Measurements from ENCODE around the gene EIPR1.

EIPR1 gene

GRCh38 chr2:3282056-3282998 is 95.3 kb downstream of the EIPR1 start:
- Histone ChIP-seq H3K4me3 (ENCODE audit: low read depth, low read length) (no peak overlapping the region), H3K27me3 (ENCODE audit: insufficient read depth, low read depth, severe bottlenecking) (no peaks in the 10 kb centered on the region), H3K27ac (no peak overlapping the region), H3K9me3 (ENCODE audit: severe bottlenecking) (no peaks in the 10 kb centered on the region), H3K36me3 (0 out of 2 replicates have a peak, but pooled peaks cover 2% of the 10 kb centered on the region)
- no peak for TF ChIP-seq CTCF (IDR thresholded peaks at IDR 0.05; ENCODE audit: low read depth, low read length)
- DNase-seq: no peak

GRCh38 chr2:3280683-3281520 is 96.7 kb downstream of the EIPR1 start:
- Histone ChIP-seq H3K27me3 (ENCODE audit: insufficient read depth, low read depth, severe bottlenecking) (no peaks in the 10 kb centered on the region), H3K9me3 (ENCODE audit: severe bottlenecking) (no peaks in the 10 kb centered on the region), H3K4me3 (ENCODE audit: low read depth, low read length) (no peak overlapping the region), H3K27ac (no peak overlapping the region), H3K36me3 (0 out of 2 replicates have a peak, but pooled peaks cover 2% of the 10 kb centered on the region)
- no peak for TF ChIP-seq CTCF (IDR thresholded peaks at IDR 0.05; ENCODE audit: low read depth, low read length)
- DNase-seq: no peak

- 0 out of 2 replicates have a peak, but pooled peaks cover 2% of the 10 kb centered on the region for H3K36me3 ChIP-seq
- no peaks in the 10 kb centered on the region for H3K27me3 ChIP-seq (ENCODE audit: insufficient read depth, low read depth, severe bottlenecking)
- no peaks in the 10 kb centered on the region for H3K9me3 ChIP-seq (ENCODE audit: severe bottlenecking)
- no peak for DNase-seq
- H3K4me3 ChIP-seq (ENCODE audit: low read depth, low read length): no peak overlapping the region
- no peak overlapping the region for H3K27ac ChIP-seq
- TF ChIP-seq CTCF (IDR thresholded peaks at IDR 0.05; ENCODE audit: low read depth, low read length): no peak
Observed at GRCh38 chr2:3280197-3280596, 97.4 kb downstream of the EIPR1 start.

GRCh38 chr2:3279236-3279960 is 98.2 kb downstream of the EIPR1 start:
- 0 out of 2 replicates have a peak, but pooled peaks cover 2% of the 10 kb centered on the region for H3K36me3 ChIP-seq
- H3K27ac ChIP-seq: no peak overlapping the region
- no peaks in the 10 kb centered on the region for H3K27me3 ChIP-seq (ENCODE audit: insufficient read depth, low read depth, severe bottlenecking)
- DNase-seq: no peak
- H3K4me3 ChIP-seq (ENCODE audit: low read depth, low read length): no peak overlapping the region
- no peak for TF ChIP-seq CTCF (IDR thresholded peaks at IDR 0.05; ENCODE audit: low read depth, low read length)
- no peaks in the 10 kb centered on the region for H3K9me3 ChIP-seq (ENCODE audit: severe bottlenecking)

- Histone ChIP-seq H3K9me3 (ENCODE audit: severe bottlenecking) (no peaks in the 10 kb centered on the region), H3K27ac (no peak overlapping the region), H3K4me3 (ENCODE audit: low read depth, low read length) (no peak overlapping the region), H3K27me3 (ENCODE audit: insufficient read depth, low read depth, severe bottlenecking) (no peaks in the 10 kb centered on the region), H3K36me3 (0 out of 2 replicates have a peak, but pooled peaks cover 2% of the 10 kb centered on the region)
- no peak for DNase-seq
- TF ChIP-seq CTCF (IDR thresholded peaks at IDR 0.05; ENCODE audit: low read depth, low read length): no peak
Observed at GRCh38 chr2:3278521-3279218, 98.9 kb downstream of the EIPR1 start.

All from WERI-Rb-1 (cell line).